NB4 (cell line): ENCODE data around the gene HIF1A.

ENCODE experiments used
- MAX ChIP-seq: IDR thresholded peaks from 2 replicates; pipeline ENCODE4 v1.6.1; 2011; ENCODE audit warnings: low read depth, low read length
- MYC ChIP-seq: IDR thresholded peaks from 2 replicates; pipeline ENCODE4 v1.6.1; 2011; ENCODE audit warnings: low read depth, low read length
- POLR2A ChIP-seq: IDR thresholded peaks from 2 replicates; pipeline ENCODE4 v1.6.1; 2011; ENCODE audit warnings: mild to moderate bottlenecking; ENCODE audit not compliant: insufficient read length; ENCODE audit errors: extremely low read depth
- TF ChIP-seq, protein P1 (sequence below): IDR thresholded peaks from one replicate; pipeline ENCODE4 v1.5.1; 2012; ENCODE audit warnings: low read depth, low read length

GRCh38 chr14:61764342-61765122 lies 69.2 kb downstream of the HIF1A start:
- TF ChIP-seq, protein P1, sequence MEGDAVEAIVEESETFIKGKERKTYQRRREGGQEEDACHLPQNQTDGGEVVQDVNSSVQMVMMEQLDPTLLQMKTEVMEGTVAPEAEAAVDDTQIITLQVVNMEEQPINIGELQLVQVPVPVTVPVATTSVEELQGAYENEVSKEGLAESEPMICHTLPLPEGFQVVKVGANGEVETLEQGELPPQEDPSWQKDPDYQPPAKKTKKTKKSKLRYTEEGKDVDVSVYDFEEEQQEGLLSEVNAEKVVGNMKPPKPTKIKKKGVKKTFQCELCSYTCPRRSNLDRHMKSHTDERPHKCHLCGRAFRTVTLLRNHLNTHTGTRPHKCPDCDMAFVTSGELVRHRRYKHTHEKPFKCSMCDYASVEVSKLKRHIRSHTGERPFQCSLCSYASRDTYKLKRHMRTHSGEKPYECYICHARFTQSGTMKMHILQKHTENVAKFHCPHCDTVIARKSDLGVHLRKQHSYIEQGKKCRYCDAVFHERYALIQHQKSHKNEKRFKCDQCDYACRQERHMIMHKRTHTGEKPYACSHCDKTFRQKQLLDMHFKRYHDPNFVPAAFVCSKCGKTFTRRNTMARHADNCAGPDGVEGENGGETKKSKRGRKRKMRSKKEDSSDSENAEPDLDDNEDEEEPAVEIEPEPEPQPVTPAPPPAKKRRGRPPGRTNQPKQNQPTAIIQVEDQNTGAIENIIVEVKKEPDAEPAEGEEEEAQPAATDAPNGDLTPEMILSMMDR, result no peak
- TF ChIP-seq MAX, result no peak
- no peak for TF ChIP-seq POLR2A
- TF ChIP-seq MYC, result no peak
